Natural killer cell (primary cell): ENCODE data around the gene COL27A1. TPM values are rescaled to one million over a fixed set of nuclear protein-coding genes. Genes with fewer than 3 reads are reported as not detected.

Source experiments
- ATAC-seq, 3 donors: fragments of 150-1000 bp in 2 of 3; fragments of 200-7000 bp in 1 of 3; cut with Tn5 transposase; 1 replicate in 1 of 3; 2 replicates in 2 of 3; pipeline ENCODE4 v1.10.0; 2021; ENCODE audit warnings: mild to moderate bottlenecking in 2 of 3, moderate library complexity in 2 of 3
- DNase-seq, 2 donors: peaks; one replicate each; pipeline versions ENCODE4 v3.0.0 to v3.0.0-alpha.2; 2013 to 2021; ENCODE audit warnings: mixed read lengths in 1 of 2
- H3K27ac ChIP-seq: one replicate; pipeline ENCODE4 v1.5.1; 2013; ENCODE audit warnings: mild to moderate bottlenecking, low read length
- H3K27me3 ChIP-seq: one replicate; pipeline ENCODE4 v1.6.1; 2013; ENCODE audit warnings: low read length; ENCODE audit not compliant: control insufficient read depth, insufficient read depth
- H3K36me3 ChIP-seq: one replicate; pipeline ENCODE4 v1.6.1; 2013; ENCODE audit warnings: low read length; ENCODE audit not compliant: control insufficient read depth, insufficient read depth
- H3K4me1 ChIP-seq: one replicate; pipeline ENCODE4 v1.6.1; 2013; ENCODE audit warnings: low read length; ENCODE audit not compliant: control insufficient read depth, insufficient read depth
- H3K4me3 ChIP-seq: one replicate; pipeline ENCODE4 v1.5.1; 2013; ENCODE audit warnings: low read length
- H3K9me3 ChIP-seq: one replicate; pipeline ENCODE4 v1.6.1; 2013; ENCODE audit warnings: low read length; ENCODE audit not compliant: control insufficient read depth, insufficient read depth
- H3K27ac Mint-ChIP-seq, 2 donors: one replicate each; pipeline ENCODE4 v1.8.0; 2022; ENCODE audit warnings: mild to moderate bottlenecking in 2 of 2, mixed read lengths in 2 of 2, moderate library complexity in 1 of 2
- H3K27me3 Mint-ChIP-seq, 2 donors: one replicate each; pipeline ENCODE4 v1.8.0; 2022; ENCODE audit warnings: low read depth in 2 of 2, mixed read lengths in 2 of 2
- H3K36me3 Mint-ChIP-seq: one replicate; pipeline ENCODE4 v1.8.0; 2022; ENCODE audit warnings: mixed read lengths
- H3K4me1 Mint-ChIP-seq, 2 donors: one replicate each; pipeline ENCODE4 v1.8.0; 2022; ENCODE audit warnings: mixed read lengths in 2 of 2
- H3K4me3 Mint-ChIP-seq: one replicate; pipeline ENCODE4 v1.8.0; 2022; ENCODE audit warnings: mild to moderate bottlenecking, moderate library complexity, mixed read lengths
- H3K9me3 Mint-ChIP-seq, 2 donors: one replicate each; pipeline ENCODE4 v1.8.0; 2022; ENCODE audit warnings: mixed read lengths in 2 of 2
- WGBS: methylation state at CpG from one replicate; pipeline ENCODE4 v1.1.7; 2013; ENCODE audit warnings: missing lambda C conversion rate; ENCODE audit not compliant: insufficient coverage; 5-methylcytosine and 5-hydroxymethylcytosine counted together
- intact Hi-C: fragments of 100-400 bp; cut with micrococcal nuclease; formaldehyde crosslinking; loops from one replicate; pipeline ENCODE4 v1.14.2; 2022
- total RNA-seq, 4 donors: library from RNA; stranded (reverse); fragments of 120-200 nt in 1 of 4; gene quantifications; one replicate each; pipeline versions ENCODE4 v1.2.3 to v1.2.4, GENCODE V29; 2013 to 2022
- TF ChIP-seq, protein P1 (sequence below): fragments of 200-600 bp; IDR thresholded peaks from one replicate; pipeline ENCODE4 v1.8.0; 2022; ENCODE audit warnings: antibody characterized with exemption

Gene COL27A1
- total RNA-seq, 3 donors from 2014 or later (not counting 1 experiment from before 2014, with no cell fraction given): not detected

DNA sequence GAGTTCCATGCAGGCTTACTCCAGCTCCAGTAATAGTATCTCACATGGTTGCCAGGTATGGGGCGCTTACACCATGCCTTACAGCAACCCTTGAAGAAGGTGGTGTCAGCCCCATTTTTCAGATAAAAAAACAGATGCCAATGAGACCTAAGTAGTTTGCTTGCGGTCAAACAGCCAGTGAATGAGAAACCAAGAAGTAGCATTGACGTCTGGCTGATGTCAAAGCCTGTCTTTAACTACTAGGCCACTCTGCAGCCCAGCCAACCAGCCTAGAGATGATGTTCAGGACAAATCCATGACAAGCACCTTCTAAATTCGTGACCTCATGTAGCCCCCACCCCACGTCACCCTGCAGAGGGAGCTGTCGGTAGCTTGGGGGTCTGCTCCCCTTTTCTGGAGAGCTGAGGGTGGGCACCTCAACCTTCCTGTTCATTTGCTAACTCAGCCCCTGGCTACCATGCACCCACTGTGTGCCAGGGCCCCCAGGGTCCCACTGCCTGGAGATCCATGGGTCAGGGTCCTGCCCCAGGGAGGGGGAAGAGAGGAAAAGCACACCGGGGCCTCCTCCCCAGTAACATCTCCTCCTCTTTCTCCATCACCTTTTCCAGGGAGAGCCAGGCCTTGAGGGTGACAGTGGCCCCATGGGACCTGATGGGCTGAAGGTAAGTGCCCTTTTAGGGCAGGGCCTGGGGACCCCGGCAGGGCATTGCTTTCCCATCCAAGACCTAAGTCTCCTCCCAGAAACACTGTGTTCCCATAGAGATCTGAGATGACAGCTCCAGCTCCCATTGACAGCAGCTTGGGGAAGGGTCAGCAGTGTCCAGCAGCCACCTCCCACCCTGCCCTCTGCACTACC is 115.0 kb downstream of the COL27A1 start:
- no peaks in the 10 kb centered on the region for H3K36me3 ChIP-seq
- no peaks in the 10 kb centered on the region for H3K9me3 Mint-ChIP-seq
- no peaks in the 10 kb centered on the region for H3K9me3 ChIP-seq
- no peak overlapping the region for H3K4me3 Mint-ChIP-seq
- DNase-seq (no peak), ATAC-seq (no peak)
- intact Hi-C loops: no loop called here
- no peaks in the 10 kb centered on the region for H3K4me1 ChIP-seq
- 81% methylated on average over 7 of the region's 8 CpGs for WGBS
- no peaks in the 10 kb centered on the region for H3K4me1 Mint-ChIP-seq
- no peaks in the 10 kb centered on the region for H3K27me3 ChIP-seq
- peaks cover 8 to 9% of the 10 kb centered on the region in 2 donors for H3K27me3 Mint-ChIP-seq
- H3K4me3 ChIP-seq: no peak overlapping the region
- no peaks in the 10 kb centered on the region for H3K36me3 Mint-ChIP-seq
- TF ChIP-seq, protein P1, sequence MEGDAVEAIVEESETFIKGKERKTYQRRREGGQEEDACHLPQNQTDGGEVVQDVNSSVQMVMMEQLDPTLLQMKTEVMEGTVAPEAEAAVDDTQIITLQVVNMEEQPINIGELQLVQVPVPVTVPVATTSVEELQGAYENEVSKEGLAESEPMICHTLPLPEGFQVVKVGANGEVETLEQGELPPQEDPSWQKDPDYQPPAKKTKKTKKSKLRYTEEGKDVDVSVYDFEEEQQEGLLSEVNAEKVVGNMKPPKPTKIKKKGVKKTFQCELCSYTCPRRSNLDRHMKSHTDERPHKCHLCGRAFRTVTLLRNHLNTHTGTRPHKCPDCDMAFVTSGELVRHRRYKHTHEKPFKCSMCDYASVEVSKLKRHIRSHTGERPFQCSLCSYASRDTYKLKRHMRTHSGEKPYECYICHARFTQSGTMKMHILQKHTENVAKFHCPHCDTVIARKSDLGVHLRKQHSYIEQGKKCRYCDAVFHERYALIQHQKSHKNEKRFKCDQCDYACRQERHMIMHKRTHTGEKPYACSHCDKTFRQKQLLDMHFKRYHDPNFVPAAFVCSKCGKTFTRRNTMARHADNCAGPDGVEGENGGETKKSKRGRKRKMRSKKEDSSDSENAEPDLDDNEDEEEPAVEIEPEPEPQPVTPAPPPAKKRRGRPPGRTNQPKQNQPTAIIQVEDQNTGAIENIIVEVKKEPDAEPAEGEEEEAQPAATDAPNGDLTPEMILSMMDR: no peak
- H3K27ac ChIP-seq: no peak overlapping the region
- no peak overlapping the region for H3K27ac Mint-ChIP-seq

DNA sequence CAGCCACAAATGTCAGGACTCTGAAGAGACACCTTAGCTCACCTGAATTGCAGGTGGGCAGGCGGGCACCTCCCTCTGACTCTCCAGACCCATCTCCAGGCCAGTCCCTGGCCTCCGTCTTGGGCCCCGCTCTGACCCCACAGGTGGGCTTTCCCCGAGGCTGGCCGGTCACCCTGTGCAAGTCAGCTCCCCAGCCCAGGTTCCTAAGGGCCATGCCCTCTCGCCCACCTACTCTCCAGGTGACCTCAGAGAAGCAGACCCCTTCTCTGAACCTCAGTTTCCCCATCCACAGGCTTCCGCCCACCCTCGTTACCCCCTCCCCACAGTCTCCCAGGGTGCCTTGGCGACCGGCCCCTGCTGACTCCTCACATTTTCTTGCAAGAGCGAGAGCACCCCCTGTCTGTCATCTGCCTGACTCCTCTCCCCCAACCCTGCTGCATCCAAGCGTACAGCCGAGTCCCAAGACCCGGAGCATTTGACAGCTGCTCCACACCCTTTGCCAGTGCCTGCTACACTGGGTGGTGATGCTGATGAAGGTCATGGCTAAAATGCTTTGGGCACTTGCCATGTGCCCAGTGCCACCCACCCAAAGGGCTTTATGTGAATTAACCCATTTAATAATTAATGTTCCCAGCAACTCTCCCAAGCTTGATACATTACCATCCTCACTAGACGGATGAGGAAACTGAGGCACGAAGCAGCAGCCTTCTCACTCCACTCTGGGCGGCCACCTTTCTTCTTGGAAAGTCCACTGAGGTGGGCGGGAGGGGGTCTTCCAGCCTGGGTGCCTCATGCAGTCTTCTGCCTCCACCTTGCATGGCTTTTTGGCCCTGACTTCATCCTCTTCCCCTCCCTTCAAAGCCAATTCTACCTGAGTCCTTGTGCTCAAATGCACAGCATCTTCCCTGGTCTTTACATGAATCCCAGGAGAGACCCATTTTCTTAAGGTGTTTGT is 116.5 kb downstream of the COL27A1 start:
- no peak overlapping the region for H3K4me3 Mint-ChIP-seq
- H3K9me3 Mint-ChIP-seq: no peaks in the 10 kb centered on the region
- no peaks in the 10 kb centered on the region for H3K36me3 Mint-ChIP-seq

DNA sequence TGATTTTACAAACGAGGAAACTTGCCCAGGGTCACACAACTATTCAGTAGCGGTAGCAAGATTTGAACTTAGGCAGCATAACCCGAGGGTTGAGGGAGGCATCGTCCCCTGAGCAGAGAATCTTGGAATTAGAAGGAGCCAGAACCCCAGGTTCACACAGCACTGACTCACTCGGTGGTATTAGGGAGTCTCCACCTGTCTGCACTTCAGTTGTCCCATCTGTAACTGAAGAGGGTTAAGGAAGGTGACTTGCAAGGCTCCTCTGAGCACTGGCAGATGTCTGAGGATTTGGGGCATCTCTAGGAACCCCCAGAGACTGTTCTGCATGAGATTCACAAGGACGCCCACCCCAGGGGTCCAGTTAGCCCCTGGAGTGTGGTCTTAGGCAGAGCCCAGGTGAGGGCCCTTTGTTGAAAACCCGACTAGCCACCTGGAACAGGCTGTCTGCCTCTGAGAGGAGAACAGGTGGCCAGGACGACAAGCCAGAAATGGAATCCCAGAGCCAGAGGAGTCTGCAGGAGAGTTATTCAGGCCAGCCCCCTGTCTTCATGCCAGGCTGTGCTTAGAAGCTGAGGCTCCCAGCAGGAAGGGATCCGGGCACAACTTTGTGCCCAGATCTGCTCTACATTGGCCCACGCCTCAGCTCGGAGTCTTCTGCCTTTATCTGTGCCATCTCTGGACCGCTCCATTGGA is 117.5 kb downstream of the COL27A1 start:
- WGBS: 80% methylated on average over 12 of the region's 12 CpGs
- Histone ChIP-seq H3K27me3 (no peaks in the 10 kb centered on the region), H3K4me3 (no peak overlapping the region), H3K36me3 (no peaks in the 10 kb centered on the region), H3K4me1 (no peaks in the 10 kb centered on the region), H3K9me3 (no peaks in the 10 kb centered on the region), H3K27ac (no peak overlapping the region)
- Mint-ChIP-seq H3K27me3 (peaks cover 8 to 9% of the 10 kb centered on the region in 2 donors), H3K9me3 (peaks cover 0 to under 1% of the 10 kb centered on the region in 2 donors), H3K4me1 (peaks cover 0 to under 1% of the 10 kb centered on the region in 2 donors), H3K27ac (no peak overlapping the region), H3K4me3 (no peak overlapping the region), H3K36me3 (no peaks in the 10 kb centered on the region)
- ATAC-seq: no peak
- DNase-seq: no peak
- TF ChIP-seq, protein P1: no peak
- intact Hi-C loops: no loop called here

More for the DNA sequence above, 116.5 kb downstream of the COL27A1 start:
- Mint-ChIP-seq H3K27ac (no peak overlapping the region), H3K4me1 (no peaks in the 10 kb centered on the region), H3K27me3 (peaks cover 8 to 9% of the 10 kb centered on the region in 2 donors)
- Histone ChIP-seq H3K9me3 (no peaks in the 10 kb centered on the region), H3K4me3 (no peak overlapping the region), H3K27ac (no peak overlapping the region), H3K27me3 (no peaks in the 10 kb centered on the region), H3K4me1 (no peaks in the 10 kb centered on the region), H3K36me3 (no peaks in the 10 kb centered on the region)
- intact Hi-C loops: no loop called here
- DNase-seq: peak in 1 of 2 donors; percentile 58
- ATAC-seq: no peak
- TF ChIP-seq, protein P1: no peak
- WGBS: 69% methylated on average over 18 of the region's 18 CpGs
